AG04449 (cell line): Measurements from ENCODE around the gene NMNAT1.
A peak's percentile ranks its signal among the peaks of the same experiment; 100 is the strongest.

Source experiments
- CTCF ChIA-PET: fragments of 350-600 bp; formaldehyde crosslinking; extraction: SDS; loops from one replicate; lab custom pipeline; 2021; ENCODE audit warnings: antibody characterized with exemption; lab: Yijun Ruan, JAX
- POLR2A ChIA-PET: fragments of 400-600, 350-600 bp; formaldehyde crosslinking; extraction: SDS; loops from one replicate; lab custom pipeline; 2020; ENCODE audit warnings: antibody characterized with exemption, inconsistent platforms; lab: Yijun Ruan, JAX
- DNase-seq: peaks from one replicate; pipeline ENCODE4 v3.0.0-alpha.2; 2010; ENCODE audit warnings: low read depth, low spot score
- H3K4me3 ChIP-seq: 2 replicates; pipeline ENCODE4 v1.5.1; 2011; ENCODE audit warnings: low read depth, mild to moderate bottlenecking, control low read depth, low read length
- TF ChIP-seq, protein P1 (sequence below): IDR thresholded peaks from one replicate; pipeline ENCODE4 v1.5.1; 2011; ENCODE audit warnings: mild to moderate bottlenecking, moderate library complexity, low read length, control low read depth, inconsistent platforms; ENCODE audit not compliant: insufficient read depth; ENCODE audit errors: missing control alignments

Gene NMNAT1

GRCh38 chr1:9942399-9942938 is 806 bp upstream of the NMNAT1 start:
- TF ChIP-seq, protein P1, sequence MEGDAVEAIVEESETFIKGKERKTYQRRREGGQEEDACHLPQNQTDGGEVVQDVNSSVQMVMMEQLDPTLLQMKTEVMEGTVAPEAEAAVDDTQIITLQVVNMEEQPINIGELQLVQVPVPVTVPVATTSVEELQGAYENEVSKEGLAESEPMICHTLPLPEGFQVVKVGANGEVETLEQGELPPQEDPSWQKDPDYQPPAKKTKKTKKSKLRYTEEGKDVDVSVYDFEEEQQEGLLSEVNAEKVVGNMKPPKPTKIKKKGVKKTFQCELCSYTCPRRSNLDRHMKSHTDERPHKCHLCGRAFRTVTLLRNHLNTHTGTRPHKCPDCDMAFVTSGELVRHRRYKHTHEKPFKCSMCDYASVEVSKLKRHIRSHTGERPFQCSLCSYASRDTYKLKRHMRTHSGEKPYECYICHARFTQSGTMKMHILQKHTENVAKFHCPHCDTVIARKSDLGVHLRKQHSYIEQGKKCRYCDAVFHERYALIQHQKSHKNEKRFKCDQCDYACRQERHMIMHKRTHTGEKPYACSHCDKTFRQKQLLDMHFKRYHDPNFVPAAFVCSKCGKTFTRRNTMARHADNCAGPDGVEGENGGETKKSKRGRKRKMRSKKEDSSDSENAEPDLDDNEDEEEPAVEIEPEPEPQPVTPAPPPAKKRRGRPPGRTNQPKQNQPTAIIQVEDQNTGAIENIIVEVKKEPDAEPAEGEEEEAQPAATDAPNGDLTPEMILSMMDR, result peak; percentile 46
- H3K4me3 ChIP-seq, result peak overlapping the region; percentile 92
- DNase-seq, result no peak
- ChIA-PET CTCF (interaction anchor here (0.6 to 9.1 kb wide), 27 partner anchors 8 to 355 kb away, joined by 3 to 187 read pairs (median 4); no protein-coding TSS in a partner anchor), POLR2A (interaction anchor here (1.2 to 2.0 kb wide), 4 partner anchors 32 to 176 kb away, joined by 4 to 6 read pairs (median 6); partner anchors contain the start of gene CTNNBIP1)

DNA sequence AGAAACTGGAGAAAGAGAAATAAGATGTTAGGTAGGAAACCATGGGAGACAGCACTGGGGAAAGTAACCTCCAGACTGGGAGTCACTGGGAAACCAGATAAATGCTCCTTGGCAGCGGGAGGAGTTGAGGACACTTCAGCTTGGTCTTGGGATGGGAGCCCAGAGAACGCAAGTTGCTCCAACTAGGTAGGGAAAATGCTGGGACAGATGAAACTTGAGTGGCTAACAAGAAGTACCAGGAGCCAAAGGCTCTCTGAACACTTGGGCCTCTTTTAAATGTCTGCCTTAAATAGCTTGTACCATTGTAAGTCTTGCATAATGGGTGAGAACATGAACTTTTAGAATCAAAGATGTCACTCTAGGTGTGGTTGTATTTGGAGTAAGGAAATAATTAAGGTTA is 3.0 kb downstream of the NMNAT1 start:
- ChIA-PET POLR2A (no interaction called here), CTCF (interaction anchor here (0.7 kb wide), 1 partner anchor 483 kb away, joined by 3 read pairs; no protein-coding TSS in a partner anchor)
- TF ChIP-seq, protein P1, result no peak
- DNase-seq, result no peak
- H3K4me3 ChIP-seq, result no peak overlapping the region

- TF ChIP-seq, protein P1, result no peak
- CTCF ChIA-PET, result interaction anchor here (0.7 to 1.2 kb wide), 6 partner anchors 8 to 385 kb away, joined by 3 to 4 read pairs (median 3); partner anchors contain the start of genes LZIC, NMNAT1 and UBE4B
These were observed 14.5 kb downstream of the NMNAT1 start for GRCh38 chr1:9957726-9958125.

DNA sequence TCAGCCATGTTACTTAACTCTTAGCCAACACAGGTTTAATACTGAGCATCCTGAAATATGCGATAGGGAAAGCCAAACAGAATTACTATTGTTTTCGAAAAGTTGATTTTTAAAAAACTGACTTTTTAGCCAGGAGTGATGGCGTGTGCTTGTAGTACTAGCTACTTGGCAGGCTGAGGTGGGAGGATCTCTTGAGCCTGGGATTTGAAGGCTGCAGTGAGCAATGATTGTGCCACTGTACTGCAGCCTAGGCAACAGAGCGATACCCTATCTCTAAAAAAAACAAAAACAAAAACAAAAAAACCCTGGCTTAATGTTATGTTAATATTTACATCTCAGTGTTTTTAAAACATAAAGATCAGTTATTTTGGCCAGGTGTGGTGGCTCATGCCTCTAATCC is 16.7 kb downstream of the NMNAT1 start:
- TF ChIP-seq, protein P1, result no peak
- no peak for DNase-seq
- ChIA-PET POLR2A (no interaction called here), CTCF (interaction anchor here (1.1 to 4.7 kb wide), 4 partner anchors 9 to 192 kb away, joined by 4 to 40 read pairs (median 8); partner anchors contain the start of genes LZIC and NMNAT1)
- H3K4me3 ChIP-seq, result no peak overlapping the region

More at GRCh38 chr1:9957726-9958125, 14.5 kb downstream of the NMNAT1 start:
- DNase-seq, result no peak
- no peak overlapping the region for H3K4me3 ChIP-seq
- POLR2A ChIA-PET, result no interaction called here

- H3K4me3 ChIP-seq, result no peak overlapping the region
- TF ChIP-seq, protein P1, result no peak
- POLR2A ChIA-PET, result no interaction called here
- CTCF ChIA-PET, result interaction anchor here (0.7 to 4.7 kb wide), 6 partner anchors 8 to 191 kb away, joined by 3 to 40 read pairs (median 4); partner anchors contain the start of genes LZIC and NMNAT1
- DNase-seq, result no peak
These were observed 17.7 kb downstream of the NMNAT1 start for GRCh38 chr1:9960706-9961562.

- ChIA-PET POLR2A (no interaction called here), CTCF (no interaction called here)
- no peak overlapping the region for H3K4me3 ChIP-seq
- TF ChIP-seq, protein P1, result no peak
- no peak for DNase-seq
These were observed 41.0 kb downstream of the NMNAT1 start for GRCh38 chr1:9984253-9984652.
